AG04450 (cell line): ENCODE measurements around the gene IRF2BP2. TPM values are rescaled to one million over a fixed set of nuclear protein-coding genes. Genes with fewer than 3 reads are reported as not detected.

Experiments
- CTCF ChIA-PET: fragments of 300-600, 350-600 bp; formaldehyde crosslinking; extraction: SDS; loops from one replicate; lab custom pipeline; 2022; ENCODE audit warnings: antibody characterized with exemption, inconsistent platforms; lab: Charles Lee
- POLR2A ChIA-PET: fragments of 350-600 bp; formaldehyde crosslinking; extraction: SDS; loops from one replicate; lab custom pipeline; 2021; ENCODE audit warnings: antibody characterized with exemption, inconsistent platforms; lab: Yijun Ruan, JAX
- DNase-seq: peaks from one replicate; pipeline ENCODE4 v3.0.0-alpha.2; 2011; ENCODE audit warnings: low read depth, low spot score
- H3K27ac ChIP-seq: one replicate; pipeline ENCODE4 v1.5.1; 2012; ENCODE audit warnings: low read depth, low read length, control low read depth
- H3K27me3 ChIP-seq: one replicate; pipeline ENCODE4 v1.6.0; 2012; ENCODE audit warnings: low read length; ENCODE audit not compliant: control insufficient read depth, insufficient read depth
- H3K4me3 ChIP-seq: 2 replicates; pipeline ENCODE4 v1.5.1; 2011; ENCODE audit warnings: mild to moderate bottlenecking, low read depth, low read length, control low read depth
- H3K9me3 ChIP-seq: 2 replicates; pipeline ENCODE4 v1.5.1; 2012; ENCODE audit warnings: low read length; ENCODE audit not compliant: control insufficient read depth, insufficient read depth
- polyA plus RNA-seq: library from polyadenylated mRNA; depleted of rRNA; stranded (reverse); fragments of >200 nt; gene quantifications from 2 replicates; pipeline ENCODE4 v1.2.3, GENCODE V29; 2011
- TF ChIP-seq, protein P1 (sequence below): IDR thresholded peaks from 2 replicates; pipeline ENCODE4 v1.5.1; 2011; ENCODE audit warnings: low read depth, low read length, control low read depth, inconsistent platforms

IRF2BP2 gene
- polyA plus RNA-seq, 1 experiment = 20.3 TPM

- ChIA-PET CTCF (interaction anchor here (0.6 to 1.9 kb wide), 2 partner anchors 14 to 85 kb away, joined by 3 to 5 read pairs; no protein-coding TSS in a partner anchor), POLR2A (interaction anchor here (0.7 kb wide), 1 partner anchor 1592 kb away, joined by 3 read pairs; no protein-coding TSS in a partner anchor)
- no peak for DNase-seq
- H3K27me3 ChIP-seq = no peaks in the 10 kb centered on the region
- TF ChIP-seq, protein P1, sequence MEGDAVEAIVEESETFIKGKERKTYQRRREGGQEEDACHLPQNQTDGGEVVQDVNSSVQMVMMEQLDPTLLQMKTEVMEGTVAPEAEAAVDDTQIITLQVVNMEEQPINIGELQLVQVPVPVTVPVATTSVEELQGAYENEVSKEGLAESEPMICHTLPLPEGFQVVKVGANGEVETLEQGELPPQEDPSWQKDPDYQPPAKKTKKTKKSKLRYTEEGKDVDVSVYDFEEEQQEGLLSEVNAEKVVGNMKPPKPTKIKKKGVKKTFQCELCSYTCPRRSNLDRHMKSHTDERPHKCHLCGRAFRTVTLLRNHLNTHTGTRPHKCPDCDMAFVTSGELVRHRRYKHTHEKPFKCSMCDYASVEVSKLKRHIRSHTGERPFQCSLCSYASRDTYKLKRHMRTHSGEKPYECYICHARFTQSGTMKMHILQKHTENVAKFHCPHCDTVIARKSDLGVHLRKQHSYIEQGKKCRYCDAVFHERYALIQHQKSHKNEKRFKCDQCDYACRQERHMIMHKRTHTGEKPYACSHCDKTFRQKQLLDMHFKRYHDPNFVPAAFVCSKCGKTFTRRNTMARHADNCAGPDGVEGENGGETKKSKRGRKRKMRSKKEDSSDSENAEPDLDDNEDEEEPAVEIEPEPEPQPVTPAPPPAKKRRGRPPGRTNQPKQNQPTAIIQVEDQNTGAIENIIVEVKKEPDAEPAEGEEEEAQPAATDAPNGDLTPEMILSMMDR = no peak
- no peak overlapping the region for H3K27ac ChIP-seq
- no peaks in the 10 kb centered on the region for H3K9me3 ChIP-seq
- no peak overlapping the region for H3K4me3 ChIP-seq
Observed at GRCh38 chr1:234584420-234584805, 25.6 kb downstream of the IRF2BP2 start.

DNA sequence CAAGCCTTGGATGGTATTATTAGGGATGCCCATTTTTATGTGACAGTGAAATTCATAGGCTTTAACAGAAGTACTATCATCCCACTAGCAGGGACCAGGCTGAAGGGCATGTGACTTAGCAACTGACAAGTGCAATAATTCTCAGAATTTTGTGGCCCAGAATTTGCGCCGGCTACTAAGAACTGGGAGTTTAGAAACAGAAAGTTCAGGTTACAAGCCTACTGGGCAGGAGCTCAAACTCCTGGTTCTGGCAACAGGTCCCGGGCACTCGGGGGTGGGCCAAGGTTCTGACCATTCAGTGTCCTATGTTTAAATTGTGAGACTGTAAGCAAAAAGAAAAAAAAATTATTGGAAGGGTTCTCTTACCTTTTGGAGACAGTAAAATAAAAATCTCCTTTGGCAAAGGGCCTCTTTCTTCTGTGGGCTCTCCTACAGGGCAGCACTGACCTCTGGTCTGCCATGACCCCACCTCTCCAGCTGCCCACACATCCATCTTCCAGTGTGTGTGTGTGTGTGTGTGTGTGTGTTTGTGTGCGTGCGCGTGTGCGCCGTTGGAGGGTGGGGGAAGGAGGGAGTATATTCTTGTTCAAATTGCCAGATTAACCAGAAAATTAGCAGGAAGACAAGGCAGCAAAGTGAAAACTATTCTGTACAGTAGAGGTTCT is 26.1 kb downstream of the IRF2BP2 start:
- Histone ChIP-seq H3K9me3 (no peaks in the 10 kb centered on the region), H3K4me3 (no peak overlapping the region), H3K27me3 (no peaks in the 10 kb centered on the region), H3K27ac (no peak overlapping the region)
- TF ChIP-seq, protein P1 = no peak
- POLR2A ChIA-PET = interaction anchor here (0.7 kb wide), 1 partner anchor 1593 kb away, joined by 3 read pairs; no protein-coding TSS in a partner anchor
- CTCF ChIA-PET = interaction anchor here (0.6 to 1.9 kb wide), 2 partner anchors 15 to 85 kb away, joined by 3 to 5 read pairs; no protein-coding TSS in a partner anchor
- no peak for DNase-seq

GRCh38 chr1:234582681-234583301 is 27.2 kb downstream of the IRF2BP2 start:
- ChIA-PET CTCF (interaction anchor here (0.6 to 1.9 kb wide), 3 partner anchors 75 to 638 kb away, joined by 3 to 5 read pairs (median 3); no protein-coding TSS in a partner anchor), POLR2A (no interaction called here)
- Histone ChIP-seq H3K27ac (no peak overlapping the region), H3K27me3 (no peaks in the 10 kb centered on the region), H3K4me3 (no peak overlapping the region), H3K9me3 (no peaks in the 10 kb centered on the region)
- TF ChIP-seq, protein P1 = no peak
- no peak for DNase-seq

- DNase-seq = no peak
- ChIA-PET CTCF (no interaction called here), POLR2A (no interaction called here)
- TF ChIP-seq, protein P1 = no peak
- Histone ChIP-seq H3K27ac (no peak overlapping the region), H3K27me3 (no peaks in the 10 kb centered on the region), H3K4me3 (no peak overlapping the region), H3K9me3 (no peaks in the 10 kb centered on the region)
Observed at GRCh38 chr1:234582186-234582585, 27.8 kb downstream of the IRF2BP2 start.
